GM23338 (cell line): ENCODE results near the gene CFAP298. TPM values are rescaled to one million over a fixed set of nuclear protein-coding genes. Genes with fewer than 3 reads are reported as not detected.

ENCODE experiments used
- ATAC-seq: fragments of 200-7000 bp; cut with Tn5 transposase; 3 replicates; pipeline ENCODE4 v1.9.1; 2020
- DNase-seq: peaks from one replicate; pipeline ENCODE4 v3.0.0-alpha.2; 2015; ENCODE audit warnings: low spot score
- H2AFZ ChIP-seq: fragments of 200-600 bp; sonication (generic); 2 replicates; pipeline ENCODE4 v1.8.0; 2016; ENCODE audit warnings: antibody characterized with exemption, mild to moderate bottlenecking, moderate library complexity
- H3F3A ChIP-seq: fragments of 200-600 bp; sonication (generic); replicated peaks from 2 replicates; pipeline ENCODE4 v1.8.0; 2017; ENCODE audit warnings: antibody characterized with exemption, mixed run types, low read depth
- H3K27ac ChIP-seq: fragments of 200-600 bp; sonication (generic); 2 replicates; pipeline ENCODE4 v1.6.1; 2016; ENCODE audit warnings: low read depth
- H3K27me3 ChIP-seq: fragments of 200-600 bp; sonication (generic); 2 replicates; pipeline ENCODE4 v1.8.0; 2016; ENCODE audit warnings: mild to moderate bottlenecking, mixed run types, moderate library complexity; ENCODE audit not compliant: insufficient read depth
- H3K36me3 ChIP-seq: fragments of 200-600 bp; sonication (generic); 2 replicates; pipeline ENCODE4 v1.8.0; 2016; ENCODE audit warnings: mild to moderate bottlenecking; ENCODE audit not compliant: insufficient read depth
- H3K4me1 ChIP-seq: fragments of 200-600 bp; sonication (generic); 2 replicates; pipeline ENCODE4 v1.8.0; 2016; ENCODE audit warnings: mild to moderate bottlenecking, moderate library complexity; ENCODE audit not compliant: insufficient read depth
- H3K4me2 ChIP-seq: fragments of 200-600 bp; sonication (generic); 2 replicates; pipeline ENCODE4 v1.7.1; 2017; ENCODE audit warnings: mixed run types
- H3K4me3 ChIP-seq: fragments of 200-600 bp; sonication (generic); 2 replicates; pipeline ENCODE4 v1.6.1; 2016; ENCODE audit warnings: mixed run types
- H3K79me2 ChIP-seq: fragments of 200-600 bp; sonication (generic); replicated peaks from 2 replicates; pipeline ENCODE4 v1.8.0; 2017; ENCODE audit warnings: mild to moderate bottlenecking; ENCODE audit not compliant: insufficient read depth
- H3K9me2 ChIP-seq: fragments of 200-600 bp; sonication (generic); 2 replicates; pipeline ENCODE4 v1.8.0; 2017; ENCODE audit not compliant: insufficient read depth
- H4K20me1 ChIP-seq: fragments of 200-600 bp; sonication (generic); replicated peaks from 2 replicates; pipeline ENCODE4 v1.8.0; 2017; ENCODE audit warnings: mild to moderate bottlenecking; ENCODE audit not compliant: insufficient read depth
- H3K27ac Mint-ChIP-seq: 2 replicates; pipeline ENCODE4 v1.8.0; 2020; ENCODE audit warnings: inconsistent platforms, mild to moderate bottlenecking, moderate library complexity, mixed read lengths
- H3K27me3 Mint-ChIP-seq: 3 replicates; pipeline ENCODE4 v1.8.0; 2022; ENCODE audit warnings: low read depth, mild to moderate bottlenecking, moderate library complexity, mixed read lengths, inconsistent platforms; ENCODE audit not compliant: insufficient read depth, poor library complexity
- H3K36me3 Mint-ChIP-seq: 3 replicates; pipeline ENCODE4 v1.8.0; 2021; ENCODE audit warnings: low read depth, mild to moderate bottlenecking, inconsistent platforms, moderate library complexity, mixed read lengths
- H3K4me1 Mint-ChIP-seq: 3 replicates; pipeline ENCODE4 v1.8.0; 2020; ENCODE audit warnings: mild to moderate bottlenecking, inconsistent platforms, mixed read lengths
- H3K4me3 Mint-ChIP-seq: 3 replicates; pipeline ENCODE4 v1.8.0; 2021; ENCODE audit warnings: moderate library complexity, mild to moderate bottlenecking, inconsistent platforms, mixed read lengths
- H3K9me3 Mint-ChIP-seq: 3 replicates; pipeline ENCODE4 v1.8.0; 2020; ENCODE audit warnings: moderate library complexity, mild to moderate bottlenecking, inconsistent platforms, mixed read lengths
- CTCF ChIP-seq, 2 experiments: fragments of 200-600 bp in 1 of 2; sonication (generic) in 1 of 2; conservative IDR thresholded peaks; 2 replicates each; pipeline versions ENCODE4 v1.5.1 to v1.6.1; 2016 to 2017; ENCODE audit warnings: antibody characterized with exemption in 2 of 2, low read depth in 2 of 2, mild to moderate bottlenecking in 2 of 2, moderate library complexity in 1 of 2
- ETS1 ChIP-seq: IDR thresholded peaks from 2 replicates; pipeline ENCODE4 v1.6.1; 2016; ENCODE audit warnings: antibody characterized with exemption
- EZH2phosphoT487 ChIP-seq: fragments of 200-600 bp; sonication (generic); IDR thresholded peaks from one replicate; pipeline ENCODE4 v1.8.1; 2018; ENCODE audit warnings: antibody characterized with exemption; ENCODE audit not compliant: unreplicated experiment
- JUNB ChIP-seq: IDR thresholded peaks from one replicate; pipeline ENCODE4 v1.6.1; 2016; ENCODE audit warnings: antibody characterized with exemption; ENCODE audit not compliant: unreplicated experiment
- REST ChIP-seq: IDR thresholded peaks from one replicate; pipeline ENCODE4 v1.6.1; 2018; ENCODE audit warnings: antibody characterized with exemption; ENCODE audit not compliant: unreplicated experiment
- STAT1 ChIP-seq: IDR thresholded peaks from one replicate; pipeline ENCODE4 v1.6.1; 2016; ENCODE audit warnings: antibody characterized with exemption; ENCODE audit not compliant: unreplicated experiment
- ZNF114 ChIP-seq: fragments of 250-450 bp; sonication (Bioruptor Pico); IDR thresholded peaks from 2 replicates; pipeline ENCODE4 v1.5.0; 2020; ENCODE audit warnings: mild to moderate bottlenecking, moderate library complexity
- ZNF331 ChIP-seq: fragments of 250-450 bp; sonication (Bioruptor Pico); IDR thresholded peaks from 2 replicates; pipeline ENCODE4 v1.5.0; 2020; ENCODE audit warnings: low read depth, mild to moderate bottlenecking, moderate library complexity
- ZNF462 ChIP-seq: fragments of 250-450 bp; sonication (Bioruptor Pico); IDR thresholded peaks from 2 replicates; pipeline ENCODE4 v1.5.0; 2020; ENCODE audit warnings: mild to moderate bottlenecking, moderate library complexity
- polyA plus RNA-seq: library from polyadenylated mRNA; unstranded; fragments of >200 nt; fragmentation: Nextera tagmentation; extraction: Ambion mirVana; gene quantifications from 2 replicates; pipeline ENCODE4 v1.2.1, GENCODE V29; 2016
- total RNA-seq: library from RNA; depleted of rRNA; stranded (reverse); fragments of >200 nt; shearing (Covaris generic); gene quantifications from 2 replicates; pipeline ENCODE4 v1.2.3, GENCODE V29; 2014

Gene CFAP298
- total and polyA plus RNA-seq, 2 experiments from 2014 or later = 46.6 to 157 TPM

- no peaks in the 10 kb centered on the region for H3K9me3 Mint-ChIP-seq
- no peaks in the 10 kb centered on the region for H3K36me3 Mint-ChIP-seq
- Histone ChIP-seq H3K36me3 (no peaks in the 10 kb centered on the region), H3K4me2 (no peak overlapping the region), H3F3A (no peaks in the 10 kb centered on the region), H4K20me1 (no peaks in the 10 kb centered on the region), H3K9me2 (no peaks in the 10 kb centered on the region), H3K27ac (no peak overlapping the region), H3K79me2 (no peaks in the 10 kb centered on the region), H3K4me1 (no peaks in the 10 kb centered on the region), H2AFZ (no peak overlapping the region), H3K4me3 (no peak overlapping the region), H3K27me3 (no peaks in the 10 kb centered on the region)
- peaks cover 4% of the 10 kb centered on the region for H3K27me3 Mint-ChIP-seq
- H3K4me3 Mint-ChIP-seq = no peak overlapping the region
- ATAC-seq (no peak), DNase-seq (no peak)
- H3K4me1 Mint-ChIP-seq = no peaks in the 10 kb centered on the region
- no peak for TF ChIP-seq ZNF114
- TF ChIP-seq ZNF331 = no peak
- no peak for TF ChIP-seq ETS1
- no peak for TF ChIP-seq EZH2phosphoT487
- TF ChIP-seq ZNF462 (CRISPR knock-in tag) = no peak
- H3K27ac Mint-ChIP-seq = no peak overlapping the region
Measured at GRCh38 chr21:32584472-32584871, 27.7 kb downstream of the CFAP298 start.

- Histone ChIP-seq H3K4me1 (no peaks in the 10 kb centered on the region), H2AFZ (no peak overlapping the region), H3K9me2 (no peaks in the 10 kb centered on the region), H3K36me3 (no peaks in the 10 kb centered on the region), H3K79me2 (no peaks in the 10 kb centered on the region), H3K27me3 (no peaks in the 10 kb centered on the region), H3K4me3 (no peak overlapping the region), H3K4me2 (no peak overlapping the region), H3K27ac (no peak overlapping the region), H4K20me1 (no peaks in the 10 kb centered on the region), H3F3A (no peaks in the 10 kb centered on the region)
- H3K27ac Mint-ChIP-seq = no peak overlapping the region
- no peaks in the 10 kb centered on the region for H3K36me3 Mint-ChIP-seq
- peaks cover 10% of the 10 kb centered on the region for H3K27me3 Mint-ChIP-seq
- no peak for DNase-seq
- H3K9me3 Mint-ChIP-seq = no peaks in the 10 kb centered on the region
- no peaks in the 10 kb centered on the region for H3K4me1 Mint-ChIP-seq
- ATAC-seq = no peak
- H3K4me3 Mint-ChIP-seq = no peak overlapping the region
- TF ChIP-seq EZH2phosphoT487 = no peak
- no peak for TF ChIP-seq ZNF331
- no peak for TF ChIP-seq JUNB
- TF ChIP-seq STAT1 = no peak
- TF ChIP-seq REST = no peak
- TF ChIP-seq CTCF (conservative IDR thresholded peaks at IDR 0.05; ENCODE audit: low read depth in 2 of 2) = no peak
- no peak for TF ChIP-seq ZNF114
Measured at GRCh38 chr21:32581732-32582131, 30.4 kb downstream of the CFAP298 start.
